ENCODE measurements around the gene CDC34. TPM values are rescaled to one million over a fixed set of nuclear protein-coding genes. Genes with fewer than 3 reads are reported as not detected.

CDC34 gene
- total RNA-seq, 1 donor from 2014 or later: 55.4 TPM

DNA sequence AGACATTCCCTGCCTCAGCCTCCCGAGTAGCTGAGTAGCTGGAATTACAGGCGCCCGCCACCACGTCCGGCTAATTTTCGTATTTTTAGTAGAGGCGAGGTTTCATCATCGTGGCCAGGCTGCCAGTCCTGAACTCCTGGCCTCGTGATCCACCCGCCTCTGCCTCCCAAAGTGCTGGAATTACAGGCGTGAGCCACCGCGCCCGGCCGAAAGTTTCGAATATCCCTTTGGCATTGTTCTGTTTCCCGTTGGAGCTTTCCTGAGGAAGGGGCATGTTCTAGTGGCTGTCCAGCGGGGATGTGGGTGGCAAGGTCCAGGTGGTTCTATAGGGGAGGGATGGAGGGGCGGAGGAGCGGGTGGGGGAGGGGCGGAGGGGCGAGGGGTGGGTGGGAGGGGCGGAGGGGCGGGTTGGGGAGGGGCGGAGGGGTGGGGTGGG, 38.7 kb downstream of the CDC34 start:
- DNase-seq (ENCODE audit: low spot score in 2 of 2) (no peak), FAIRE-seq (no peak)

DNA sequence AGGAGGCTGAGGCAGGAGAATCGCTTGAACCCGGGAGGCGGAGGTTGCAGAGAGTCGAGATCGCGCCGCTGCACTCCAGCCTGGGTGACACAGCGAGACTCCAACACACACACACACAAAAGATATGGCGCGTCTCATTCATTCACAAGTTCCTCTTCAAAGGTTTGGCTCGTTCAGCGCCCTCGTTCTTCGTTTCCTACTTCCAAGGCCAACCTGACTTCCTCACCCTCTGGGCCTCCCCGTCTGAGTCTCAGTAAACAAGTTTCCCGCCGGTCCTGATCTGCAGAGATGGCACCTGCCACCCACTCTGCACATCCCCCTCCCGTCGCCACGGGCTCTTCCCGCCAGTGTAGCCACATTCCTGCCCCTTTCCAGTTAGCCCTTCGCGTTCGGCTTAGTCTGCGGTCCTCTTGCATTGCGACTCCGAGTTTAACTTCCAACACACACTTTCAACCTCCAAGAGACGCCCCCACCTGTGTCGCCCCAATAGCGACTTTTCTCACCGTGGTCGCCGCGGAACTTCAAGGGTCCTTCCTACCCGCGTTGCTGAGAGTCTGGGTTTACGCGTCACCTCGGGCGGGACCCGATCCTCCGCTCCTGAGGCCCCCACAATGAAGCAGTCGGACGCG, 39.5 kb downstream of the CDC34 start:
- DNase-seq (ENCODE audit: low spot score in 2 of 2) (no peak), FAIRE-seq (no peak)

DNA sequence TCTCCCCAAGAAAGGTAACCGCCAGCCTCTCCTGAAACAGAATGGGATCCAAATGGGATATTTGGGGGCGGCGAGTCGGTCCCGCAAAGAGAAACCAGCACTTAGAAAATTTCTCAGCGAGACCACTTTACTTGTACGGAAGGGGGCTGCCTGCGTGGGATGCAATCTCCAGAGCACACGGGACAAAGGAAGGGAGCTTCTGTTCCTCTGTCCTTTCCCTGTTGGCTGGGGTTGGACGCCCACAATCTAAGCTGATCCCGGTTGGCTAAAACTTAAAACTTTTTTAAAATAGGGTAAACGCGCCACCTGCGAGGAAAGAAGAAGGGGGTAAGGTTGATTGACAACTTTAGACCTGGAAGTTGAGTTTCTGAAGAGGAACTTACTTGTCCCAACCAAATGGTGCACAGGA, 40.0 kb downstream of the CDC34 start:
- DNase-seq (ENCODE audit: low spot score in 2 of 2) (no peak), FAIRE-seq (no peak)

DNA sequence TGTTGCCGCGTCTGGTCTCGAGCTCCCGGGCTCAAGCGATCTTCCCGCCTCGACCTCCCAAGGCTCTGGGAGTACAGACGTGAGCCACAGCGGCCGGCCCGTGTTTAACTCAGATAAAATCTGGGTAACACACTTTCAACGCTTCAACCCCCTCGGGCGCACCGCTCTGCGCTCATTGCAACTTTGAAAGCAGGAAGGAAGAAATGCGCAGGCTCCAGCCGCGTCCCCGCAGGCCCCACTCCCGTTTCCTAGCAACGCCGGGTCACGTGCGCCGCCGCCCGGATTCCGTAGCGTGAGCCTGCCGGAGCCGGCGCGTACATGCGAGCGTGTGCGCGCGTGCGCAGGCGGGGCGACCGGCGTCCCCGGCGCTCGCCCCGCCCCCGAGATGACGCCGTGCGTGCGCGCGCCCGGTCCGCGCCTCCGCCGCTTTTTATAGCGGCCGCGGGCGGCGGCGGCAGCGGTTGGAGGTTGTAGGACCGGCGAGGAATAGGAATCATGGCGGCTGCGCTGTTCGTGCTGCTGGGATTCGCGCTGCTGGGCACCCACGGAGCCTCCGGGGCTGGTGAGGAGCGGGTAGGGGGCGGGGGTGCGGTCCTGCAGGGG, 40.7 kb downstream of the CDC34 start, which contains the start of gene BSG:
Gene BSG (plus strand): TSS at position 457 of the 603 bp plus-strand sequence. CDS start 39 bp downstream, at position 496.
- DNase-seq (ENCODE audit: low spot score in 2 of 2) (peak; percentile 100), FAIRE-seq (no peak)

DNA sequence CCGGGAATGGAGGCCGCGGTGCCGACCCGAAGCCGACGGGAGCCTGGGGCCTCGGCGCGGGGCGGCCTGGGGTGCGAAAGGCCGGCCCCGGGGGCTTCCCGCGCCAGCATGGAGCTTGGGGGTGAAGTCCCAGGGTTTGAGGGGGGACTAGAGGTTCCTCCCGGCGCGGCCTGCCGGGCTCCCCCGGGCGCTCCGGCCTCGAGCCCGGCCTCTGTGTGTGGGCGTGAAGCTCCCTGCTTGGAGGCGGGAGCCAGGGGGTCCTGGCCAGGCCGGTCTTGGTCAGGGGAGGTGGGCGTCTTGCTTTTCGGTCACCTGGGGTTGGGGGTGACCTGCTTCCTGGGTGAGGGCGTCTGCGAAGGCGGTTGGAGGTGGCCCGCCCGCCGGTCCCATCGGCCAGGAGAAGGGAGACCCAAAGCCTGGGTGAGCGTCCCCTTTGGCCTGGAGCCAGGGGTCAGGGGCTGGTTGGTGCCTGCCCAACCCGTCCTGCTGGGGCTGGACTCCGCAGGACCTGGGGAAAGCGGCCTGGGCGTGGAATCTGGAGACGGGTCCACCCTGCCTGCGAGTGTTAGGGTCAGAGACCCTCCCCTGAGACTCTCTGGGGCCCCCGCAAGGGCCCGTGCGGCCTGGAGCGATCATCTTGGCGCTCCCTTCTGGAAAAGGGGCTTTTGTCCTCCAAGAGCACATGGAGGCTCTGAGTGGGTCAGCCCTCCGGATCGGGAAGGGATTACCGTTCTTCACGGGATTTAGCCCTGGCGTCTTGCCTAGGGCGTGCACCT, 41.4 kb downstream of the CDC34 start:
- DNase-seq (ENCODE audit: low spot score in 2 of 2) (no peak), FAIRE-seq (no peak)

DNA sequence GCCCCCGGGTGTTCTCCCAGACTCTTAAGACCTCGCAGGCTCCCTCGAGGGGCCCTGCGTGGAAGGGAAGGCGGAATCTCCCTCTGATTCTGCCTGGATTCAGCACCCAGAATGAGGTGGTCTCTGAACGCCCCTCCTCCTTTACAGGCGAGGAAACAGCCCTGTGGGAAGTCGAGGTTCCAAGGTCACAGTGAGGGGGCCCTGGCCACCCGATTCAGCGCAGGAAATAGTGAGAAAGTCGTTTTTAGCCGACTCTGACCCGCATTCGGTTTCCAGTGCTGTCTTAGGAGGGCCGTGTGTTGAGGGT, 41.9 kb downstream of the CDC34 start:
- DNase-seq (ENCODE audit: low spot score in 2 of 2) (no peak), FAIRE-seq (no peak)

DNA sequence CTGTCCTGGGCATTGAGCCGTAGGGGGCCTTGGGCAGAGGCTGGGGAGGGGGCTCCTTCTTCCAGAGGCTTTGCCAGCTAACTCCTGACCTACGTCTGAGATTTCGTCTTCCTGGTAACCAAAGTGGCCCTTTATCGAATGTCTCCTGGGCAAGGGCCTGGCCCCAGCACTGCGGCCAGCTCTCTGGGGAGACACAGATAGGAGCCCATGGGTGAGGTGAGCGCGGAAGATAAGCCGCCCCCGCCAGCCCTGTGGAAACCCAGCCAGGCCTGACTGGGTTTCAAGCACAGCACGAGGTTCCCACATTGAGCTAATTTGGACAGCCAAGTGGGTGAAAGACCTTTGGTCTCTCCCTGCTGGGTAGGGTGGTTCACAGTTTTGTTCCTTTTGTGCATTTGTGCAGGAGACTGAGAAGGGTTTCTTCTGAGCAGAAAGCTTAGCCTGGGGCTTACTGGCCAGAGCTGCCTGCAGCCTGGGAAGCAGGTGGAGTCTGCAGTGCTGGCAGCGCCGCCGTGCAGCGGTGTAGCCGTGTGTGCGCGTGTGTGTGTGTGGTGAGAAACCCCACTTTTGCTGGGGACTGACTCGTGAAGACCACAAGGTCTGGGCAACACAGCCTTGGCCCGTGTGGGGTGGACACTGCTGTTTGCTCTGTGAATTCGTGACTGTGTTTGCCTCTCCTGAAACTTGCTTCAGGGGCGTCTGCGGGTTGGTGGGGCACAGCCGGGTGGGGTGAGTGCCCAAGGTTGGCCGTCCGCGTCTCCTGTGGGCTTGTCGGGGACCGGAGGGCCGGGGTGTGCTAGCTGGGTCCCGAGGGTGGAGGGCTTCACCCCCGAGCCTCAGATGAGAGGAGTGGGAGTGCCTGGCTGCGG, 43.3 kb downstream of the CDC34 start:
- DNase-seq (ENCODE audit: low spot score in 2 of 2) (no peak), FAIRE-seq (no peak)

DNA sequence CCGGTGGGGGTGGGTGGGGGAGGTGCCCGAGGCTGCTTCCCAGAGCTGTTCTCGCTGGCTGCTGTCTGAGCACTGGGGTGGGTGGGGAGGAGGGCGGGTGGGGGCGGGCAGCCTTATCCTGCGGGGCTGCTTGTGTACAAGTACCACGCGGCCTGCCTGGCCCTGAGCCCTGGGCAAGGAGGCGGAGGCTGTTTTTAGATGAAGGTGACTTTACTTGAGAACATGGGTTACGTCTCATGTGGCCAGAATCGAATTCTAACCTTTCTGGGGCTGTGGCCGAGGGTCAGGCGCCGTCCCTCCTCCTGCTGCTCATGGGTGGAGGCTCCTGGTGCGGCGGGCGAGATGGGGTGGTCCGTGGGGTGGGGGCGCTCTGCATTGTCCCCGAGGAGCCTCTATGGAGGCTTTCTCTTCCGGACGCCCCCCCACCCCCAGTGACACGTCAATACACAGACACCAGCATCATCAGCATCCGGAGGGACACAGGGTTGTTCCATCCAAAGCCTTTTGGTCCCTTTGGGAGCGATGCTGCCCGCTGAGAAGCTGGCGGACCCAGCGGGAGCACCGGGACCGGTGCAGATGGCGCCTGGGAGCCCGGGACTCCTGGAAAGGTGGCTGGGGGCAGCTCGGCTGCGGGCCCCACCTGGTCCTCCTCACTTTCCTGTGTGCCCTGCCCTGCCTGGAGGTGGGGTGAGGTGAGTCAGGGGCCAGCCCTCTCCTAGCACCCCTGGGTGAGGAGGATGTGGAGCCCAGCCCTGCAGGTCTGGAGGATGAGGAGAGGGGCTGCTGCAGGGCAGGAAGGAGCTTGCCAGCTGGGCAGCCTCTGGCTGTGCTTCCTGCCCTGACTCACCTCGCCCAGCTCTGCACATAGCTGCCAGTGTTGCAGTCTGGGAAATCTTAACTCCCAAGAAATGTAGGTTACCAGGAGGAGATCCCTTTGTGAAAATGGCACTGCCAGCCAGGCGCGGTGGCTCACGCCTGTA, 44.3 kb downstream of the CDC34 start:
- FAIRE-seq (no peak), DNase-seq (ENCODE audit: low spot score in 2 of 2) (no peak)

DNA sequence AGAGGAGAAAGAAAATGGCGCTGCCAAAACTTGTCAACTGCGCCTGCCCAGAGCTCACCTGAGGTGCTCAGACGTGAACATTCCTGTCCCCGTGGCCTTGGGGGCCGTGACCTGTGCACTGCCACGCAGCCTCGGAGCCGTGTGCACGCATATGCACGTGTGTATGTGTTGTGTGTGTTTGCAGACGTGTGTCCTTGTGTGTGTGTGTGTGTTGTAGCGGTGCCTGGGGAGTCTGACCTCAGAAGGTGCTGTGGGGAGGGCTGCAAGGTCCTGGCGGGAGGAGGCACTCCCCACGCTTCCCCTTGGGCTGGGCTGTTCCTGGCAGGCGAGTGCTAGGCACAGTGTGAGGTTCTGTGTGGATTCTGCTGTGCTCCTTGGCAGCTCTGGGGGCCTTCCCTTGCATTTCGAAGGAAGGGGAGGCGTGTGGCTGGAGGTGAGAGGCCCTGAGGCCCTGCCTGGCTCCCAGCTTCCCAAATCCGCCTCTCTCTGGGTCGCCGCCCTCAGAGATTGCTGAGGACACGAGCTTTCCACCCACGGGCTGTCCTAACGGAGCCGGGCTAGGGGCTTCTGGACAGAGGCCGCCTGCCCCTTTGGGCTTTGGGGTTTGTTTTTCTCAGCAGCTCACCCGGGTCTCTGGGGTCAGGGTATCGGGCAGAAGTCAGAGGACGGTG, 45.3 kb downstream of the CDC34 start:
- DNase-seq (ENCODE audit: low spot score in 2 of 2) (no peak), FAIRE-seq (no peak)

DNA sequence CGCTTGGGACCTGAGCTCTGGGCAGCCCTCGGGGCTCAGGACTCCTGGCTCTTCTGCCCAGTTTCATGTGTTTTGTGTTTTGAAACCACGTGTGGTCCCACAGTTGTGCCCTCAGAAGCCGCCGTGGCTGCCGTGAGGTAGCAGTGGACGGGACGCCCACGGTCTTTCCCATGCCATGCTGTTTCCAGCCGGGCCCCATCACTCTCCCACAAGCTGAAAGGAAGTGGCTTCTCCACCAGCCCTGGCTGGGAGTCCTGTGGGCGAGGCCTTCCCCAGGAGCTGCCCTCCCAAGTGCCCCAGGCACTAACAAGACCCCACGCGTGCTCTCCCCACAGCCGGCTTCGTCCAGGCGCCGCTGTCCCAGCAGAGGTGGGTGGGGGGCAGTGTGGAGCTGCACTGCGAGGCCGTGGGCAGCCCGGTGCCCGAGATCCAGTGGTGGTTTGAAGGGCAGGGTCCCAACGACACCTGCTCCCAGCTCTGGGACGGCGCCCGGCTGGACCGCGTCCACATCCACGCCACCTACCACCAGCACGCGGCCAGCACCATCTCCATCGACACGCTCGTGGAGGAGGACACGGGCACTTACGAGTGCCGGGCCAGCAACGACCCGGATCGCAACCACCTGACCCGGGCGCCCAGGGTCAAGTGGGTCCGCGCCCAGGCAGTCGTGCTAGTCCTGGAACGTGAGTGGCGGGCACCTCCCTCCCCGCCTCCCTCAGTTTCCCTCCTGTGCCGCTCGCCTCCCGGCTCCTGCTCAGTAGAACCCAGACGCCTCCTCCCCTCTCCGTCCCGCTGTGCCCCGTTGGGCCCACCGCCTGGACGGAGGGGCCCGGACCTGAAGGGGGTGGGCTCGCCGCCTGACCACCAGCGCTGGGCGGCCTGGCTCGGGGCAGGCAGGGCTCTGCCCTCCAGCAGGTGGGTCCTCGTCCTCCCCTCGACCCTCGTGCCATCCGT, 46.2 kb downstream of the CDC34 start:
- FAIRE-seq (no peak), DNase-seq (ENCODE audit: low spot score in 2 of 2) (no peak)

DNA sequence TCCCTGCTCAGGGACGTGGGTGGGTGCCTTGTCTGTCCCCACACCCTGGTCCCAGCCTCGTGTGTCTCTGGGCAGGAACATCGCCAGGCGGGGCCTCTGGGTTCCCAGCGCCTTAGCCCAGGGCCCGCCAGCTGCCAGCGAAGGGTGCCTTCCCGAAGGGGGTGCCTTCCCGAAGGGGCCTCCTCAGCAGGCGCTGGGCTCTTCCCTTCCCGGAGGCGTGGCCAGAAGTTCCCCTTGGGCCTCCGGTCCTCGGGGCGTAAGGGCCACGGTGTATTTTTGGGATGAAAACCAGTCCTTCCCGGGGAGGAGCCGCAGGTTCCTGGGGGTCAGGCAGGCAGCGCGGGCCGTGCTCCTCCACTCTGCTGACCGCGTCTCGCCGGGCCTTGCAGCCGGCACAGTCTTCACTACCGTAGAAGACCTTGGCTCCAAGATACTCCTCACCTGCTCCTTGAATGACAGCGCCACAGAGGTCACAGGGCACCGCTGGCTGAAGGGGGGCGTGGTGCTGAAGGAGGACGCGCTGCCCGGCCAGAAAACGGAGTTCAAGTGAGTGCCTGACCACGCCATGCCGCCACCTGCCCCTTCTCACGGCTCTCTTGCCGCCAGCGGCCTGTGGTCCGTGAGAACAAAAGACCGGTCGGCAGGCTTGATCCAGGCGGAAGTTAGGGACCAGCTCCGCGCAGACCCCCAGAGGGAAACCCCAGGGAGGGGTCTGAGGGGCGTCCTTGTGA, 47.7 kb downstream of the CDC34 start:
- FAIRE-seq (no peak), DNase-seq (ENCODE audit: low spot score in 2 of 2) (no peak)

DNA sequence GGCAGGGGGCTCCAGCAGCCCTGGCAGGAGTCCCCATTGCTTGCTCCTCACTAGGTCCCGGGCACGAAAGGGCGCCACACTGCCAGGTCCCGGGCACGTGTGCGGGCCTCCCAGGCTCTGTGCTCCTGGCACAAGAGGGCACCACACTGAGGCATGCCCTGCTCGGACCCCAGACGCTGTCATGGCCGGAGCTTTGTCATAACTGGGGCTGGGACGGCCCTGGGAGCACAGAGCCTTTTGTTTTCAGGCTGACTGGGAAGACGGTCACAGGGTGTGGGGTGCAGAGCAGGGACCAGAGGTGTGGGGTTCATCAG, 48.2 kb downstream of the CDC34 start:
- no peak for DNase-seq (ENCODE audit: low spot score in 2 of 2)
- no peak for FAIRE-seq

DNA sequence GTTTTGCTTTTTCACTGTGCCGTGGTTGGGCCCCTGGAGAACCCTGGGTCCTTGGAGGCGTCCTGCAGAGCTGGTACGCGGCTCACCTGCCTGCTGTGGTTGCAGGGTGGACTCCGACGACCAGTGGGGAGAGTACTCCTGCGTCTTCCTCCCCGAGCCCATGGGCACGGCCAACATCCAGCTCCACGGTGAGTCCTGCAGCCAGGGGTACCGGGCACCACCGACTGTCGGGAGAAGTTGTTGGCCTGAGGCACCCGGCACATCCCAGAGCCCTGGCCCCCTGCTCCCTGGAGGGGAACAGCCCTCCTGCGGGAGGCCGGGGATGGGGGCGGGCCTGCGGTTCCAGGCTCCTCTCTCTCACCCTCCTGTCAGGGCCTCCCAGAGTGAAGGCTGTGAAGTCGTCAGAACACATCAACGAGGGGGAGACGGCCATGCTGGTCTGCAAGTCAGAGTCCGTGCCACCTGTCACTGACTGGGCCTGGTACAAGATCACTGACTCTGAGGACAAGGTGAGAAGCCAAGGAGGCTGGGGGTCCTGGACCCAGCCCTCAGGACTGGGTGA, 48.8 kb downstream of the CDC34 start:
- DNase-seq (ENCODE audit: low spot score in 2 of 2) (no peak), FAIRE-seq (no peak)

DNA sequence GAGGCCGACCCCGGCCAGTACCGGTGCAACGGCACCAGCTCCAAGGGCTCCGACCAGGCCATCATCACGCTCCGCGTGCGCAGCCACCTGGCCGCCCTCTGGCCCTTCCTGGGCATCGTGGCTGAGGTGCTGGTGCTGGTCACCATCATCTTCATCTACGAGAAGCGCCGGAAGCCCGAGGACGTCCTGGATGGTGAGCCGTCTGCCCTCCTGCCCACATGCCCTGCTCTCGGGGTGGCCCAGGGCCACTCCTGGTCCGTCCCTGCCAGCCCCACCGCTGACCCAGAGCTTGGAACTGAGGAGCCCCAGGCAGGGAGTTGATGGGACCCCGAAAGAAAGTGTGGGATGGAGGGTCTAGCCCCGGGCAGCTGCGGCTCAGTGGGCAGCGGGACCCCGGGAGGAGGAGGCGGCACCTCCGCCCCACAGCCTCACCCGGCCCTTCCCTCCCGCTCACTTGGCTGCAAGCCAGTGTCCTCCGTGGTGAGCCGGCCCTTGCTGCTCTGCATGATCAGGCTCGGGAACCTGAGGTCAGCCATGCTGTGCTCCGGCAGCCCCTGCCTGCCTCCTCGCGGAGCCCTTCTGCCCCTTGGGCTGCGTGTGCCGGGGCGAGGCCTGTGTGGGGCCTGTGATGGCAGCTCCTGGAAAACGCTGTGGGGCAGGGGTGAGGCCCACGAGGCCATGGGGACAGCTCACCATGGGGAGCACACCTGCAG, 50.0 kb downstream of the CDC34 start:
- DNase-seq (ENCODE audit: low spot score in 2 of 2): no peak
- no peak for FAIRE-seq

DNA sequence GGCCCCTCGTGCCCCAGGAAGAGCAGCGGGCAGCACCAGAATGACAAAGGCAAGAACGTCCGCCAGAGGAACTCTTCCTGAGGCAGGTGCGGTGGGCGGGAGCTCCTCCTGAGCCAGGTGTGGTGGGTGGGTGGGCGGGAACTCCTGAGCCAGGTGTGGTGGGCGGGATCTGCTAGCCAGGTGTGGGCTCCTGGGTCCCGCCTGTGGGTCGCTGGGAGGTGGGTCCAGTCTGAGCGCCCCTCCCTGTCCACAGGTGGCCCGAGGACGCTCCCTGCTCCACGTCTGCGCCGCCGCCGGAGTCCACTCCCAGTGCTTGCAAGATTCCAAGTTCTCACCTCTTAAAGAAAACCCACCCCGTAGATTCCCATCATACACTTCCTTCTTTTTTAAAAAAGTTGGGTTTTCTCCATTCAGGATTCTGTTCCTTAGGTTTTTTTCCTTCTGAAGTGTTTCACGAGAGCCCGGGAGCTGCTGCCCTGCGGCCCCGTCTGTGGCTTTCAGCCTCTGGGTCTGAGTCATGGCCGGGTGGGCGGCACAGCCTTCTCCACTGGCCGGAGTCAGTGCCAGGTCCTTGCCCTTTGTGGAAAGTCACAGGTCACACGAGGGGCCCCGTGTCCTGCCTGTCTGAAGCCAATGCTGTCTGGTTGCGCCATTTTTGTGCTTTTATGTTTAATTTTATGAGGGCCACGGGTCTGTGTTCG, 51.1 kb downstream of the CDC34 start:
- DNase-seq (ENCODE audit: low spot score in 2 of 2) (no peak), FAIRE-seq (no peak)
